Gastrocnemius medialis (tissue), 4 donors: Measurements from ENCODE around the gene SAE1.

Experiments
- CTCF ChIP-seq, 5 experiments: fragments of 450-650 bp in 3 of 5; fragments of 200-600 bp in 2 of 5; sonication (generic) in 2 of 5; IDR thresholded peaks in 4 of 5; conservative IDR thresholded peaks in 1 of 5; 1 replicate in 4 of 5; 2 replicates in 1 of 5; pipeline ENCODE4 v1.5.1; 2016 to 2019; ENCODE audit warnings: antibody characterized with exemption in 5 of 5, mild to moderate bottlenecking in 3 of 5, moderate library complexity in 3 of 5
- POLR2A ChIP-seq, 2 donors: fragments of 450-650 bp; IDR thresholded peaks; one replicate each; pipeline ENCODE4 v1.6.1; 2017; ENCODE audit warnings: antibody characterized with exemption in 2 of 2, mild to moderate bottlenecking in 2 of 2, moderate library complexity in 2 of 2

GRCh38 chr19:47125669-47125938 lies 5.0 kb upstream of the SAE1 start:
- no peak for TF ChIP-seq CTCF (IDR thresholded peaks at IDR 0.05 in 4 of 5, conservative IDR thresholded peaks at IDR 0.05 in 1 of 5)
- no peak for TF ChIP-seq POLR2A (IDR thresholded peaks at IDR 0.05)
